A549 treated with DMSO at 1 μM for 4 hours (cell line): ENCODE data around the gene DAB2. TPM values are rescaled to one million over a fixed set of nuclear protein-coding genes. Genes with fewer than 3 reads are reported as not detected.

Experiments used
- total RNA-seq: library from RNA; stranded (reverse); fragments of 200-300 nt; extraction: Qiagen RNA extraction; gene quantifications from 5 replicates; pipeline ENCODE4 v1.2.3, GENCODE V29; 2022; ENCODE audit warnings: low read depth

The DAB2 gene
- 11.3 to 15.6 TPM (median 13.6 TPM) in 5 replicates for total RNA-seq

DNA sequence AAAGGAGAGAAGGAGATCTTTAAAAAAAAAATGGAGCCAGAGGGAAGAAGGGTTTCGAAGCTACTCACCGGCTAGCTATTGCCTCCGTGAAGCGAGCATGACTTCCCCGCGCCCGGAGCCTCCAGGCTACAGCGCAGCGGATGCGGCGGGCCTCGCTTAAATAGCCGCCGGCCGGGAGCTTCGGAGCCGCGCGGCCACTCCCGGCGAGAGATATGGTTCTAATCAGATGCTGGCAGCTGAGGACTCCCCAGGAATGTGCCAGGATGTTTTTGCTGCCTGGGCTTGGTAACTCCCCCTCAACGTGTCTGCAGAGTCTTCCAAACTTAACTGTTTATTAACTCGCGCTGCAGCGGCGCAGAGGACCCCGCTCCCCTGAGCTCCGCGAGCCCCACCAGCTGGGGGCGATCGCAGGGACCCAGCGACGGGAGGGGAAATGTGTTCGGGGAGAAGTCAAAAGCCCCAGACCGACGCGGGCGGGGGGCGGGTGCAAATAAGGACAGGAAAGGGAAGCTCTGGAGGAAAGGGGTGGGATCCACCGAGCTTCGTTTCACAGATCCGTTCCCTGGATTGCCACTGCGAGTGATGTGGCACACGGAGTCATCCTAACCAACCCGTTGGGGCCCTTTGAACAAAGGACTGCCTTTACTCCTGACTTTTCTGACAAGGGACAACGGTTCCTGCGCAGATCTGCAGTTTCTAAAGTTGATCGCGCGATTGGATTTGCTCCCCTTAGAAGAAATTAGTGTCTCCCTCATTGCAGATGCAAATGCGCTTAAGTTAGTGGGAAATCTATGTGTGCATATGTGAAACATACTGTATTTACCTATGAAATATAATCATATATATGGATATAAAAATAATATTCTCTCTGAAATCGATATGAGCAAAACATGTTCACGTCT, at the start of gene DAB2:
Gene DAB2 (minus strand): TSS at position 245 of the 902 bp plus-strand sequence. CDS start 30,660 bp downstream, outside the sequence.

GRCh38 chr5:39364367-39364766, 60.4 kb downstream of the DAB2 start, which contains the start of gene C9:
Gene C9 (minus strand): TSS chr5:39364495. CDS start chr5:39364464, 31 bp downstream.

Other genes with a start within 250 kb of the DAB2 start
- gene FYB1, start 205.4 kb downstream of the DAB2 start, total RNA-seq = 12.9 to 18.3 TPM (median 17.1 TPM) in 5 replicates
- not detected in 5 replicates for gene C9, start 60.5 kb downstream of the DAB2 start, total RNA-seq